Stimulated activated CD4-positive, alpha-beta T cell treated with anti-CD3 and anti-CD28 coated beads, Interleukin-1b, Interleukin-23, amount 100 ng/mL, for 24 hours (primary cell): ENCODE measurements around the gene NFATC3.

Experiments used
- DNase-seq, 4 experiments: peaks; one replicate each; pipeline ENCODE4 v3.0.0-alpha.2; 2020; ENCODE audit warnings: low read depth in 4 of 4, low spot score in 1 of 4

The NFATC3 gene

GRCh38 chr16:68183046-68183445 lies 97.9 kb downstream of the NFATC3 start:
- no peak for DNase-seq

- DNase-seq, result no peak
Measured at GRCh38 chr16:68186877-68187276, 101.7 kb downstream of the NFATC3 start.

DNA sequence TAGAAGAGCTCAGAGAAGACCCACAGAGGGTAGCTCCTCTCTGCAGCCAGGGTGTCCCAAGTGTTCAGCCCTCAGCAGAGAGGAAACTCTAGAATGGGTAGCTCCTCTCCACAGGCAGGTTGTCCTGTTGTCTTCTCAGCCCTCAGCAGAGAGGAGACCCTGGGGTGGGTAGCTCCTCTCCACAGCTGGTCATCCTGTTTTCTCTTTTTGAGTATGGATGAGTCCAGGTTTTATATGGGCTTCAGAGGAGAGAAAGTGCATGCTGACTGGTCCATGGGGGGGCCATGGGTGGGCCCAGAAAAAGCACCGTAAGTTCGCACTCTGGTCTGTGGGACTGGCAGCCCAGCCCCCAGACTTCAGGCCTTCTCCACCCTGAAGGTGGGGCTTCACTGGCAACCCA lies 102.3 kb downstream of the NFATC3 start:
- no peak for DNase-seq

DNA sequence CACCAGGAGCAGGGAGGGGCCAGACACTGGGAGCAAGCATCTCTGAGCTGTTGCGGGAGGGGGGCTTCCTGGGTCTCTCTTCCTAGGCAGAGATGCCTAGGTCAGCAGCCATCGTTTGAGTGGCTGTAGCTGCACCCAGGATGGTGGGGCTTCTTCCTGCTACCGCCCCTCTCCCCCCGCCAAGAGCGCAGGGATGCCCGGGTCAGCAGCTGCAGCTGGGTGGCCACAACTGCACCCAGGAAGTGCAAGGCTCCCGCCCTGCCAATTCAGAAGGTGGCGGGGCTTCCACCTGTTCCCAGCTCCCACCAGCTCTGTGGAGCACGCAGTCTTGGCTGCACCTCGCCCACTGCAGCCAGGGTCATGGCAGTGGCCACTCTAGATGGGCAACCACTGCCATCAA lies 103.0 kb downstream of the NFATC3 start:
- no peak for DNase-seq

DNA sequence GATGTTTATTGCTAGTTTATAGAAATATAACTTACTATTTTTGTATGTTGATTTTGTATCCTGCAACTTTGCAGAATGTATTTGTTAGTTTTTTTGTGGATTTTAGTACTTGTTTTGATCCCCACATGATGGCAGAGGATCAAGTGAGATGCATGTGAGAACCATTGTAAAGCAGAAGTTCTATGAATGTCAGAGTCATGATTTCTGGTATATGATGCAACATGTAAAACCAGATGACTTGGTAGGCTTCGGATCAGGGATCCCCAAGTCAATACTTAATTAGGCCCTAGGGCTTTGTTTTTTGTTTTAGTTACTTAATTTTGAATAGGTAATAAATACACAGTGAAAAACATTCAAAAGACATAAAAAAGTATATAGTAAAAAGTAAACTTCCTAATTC lies 104.9 kb downstream of the NFATC3 start:
- DNase-seq, result no peak

DNA sequence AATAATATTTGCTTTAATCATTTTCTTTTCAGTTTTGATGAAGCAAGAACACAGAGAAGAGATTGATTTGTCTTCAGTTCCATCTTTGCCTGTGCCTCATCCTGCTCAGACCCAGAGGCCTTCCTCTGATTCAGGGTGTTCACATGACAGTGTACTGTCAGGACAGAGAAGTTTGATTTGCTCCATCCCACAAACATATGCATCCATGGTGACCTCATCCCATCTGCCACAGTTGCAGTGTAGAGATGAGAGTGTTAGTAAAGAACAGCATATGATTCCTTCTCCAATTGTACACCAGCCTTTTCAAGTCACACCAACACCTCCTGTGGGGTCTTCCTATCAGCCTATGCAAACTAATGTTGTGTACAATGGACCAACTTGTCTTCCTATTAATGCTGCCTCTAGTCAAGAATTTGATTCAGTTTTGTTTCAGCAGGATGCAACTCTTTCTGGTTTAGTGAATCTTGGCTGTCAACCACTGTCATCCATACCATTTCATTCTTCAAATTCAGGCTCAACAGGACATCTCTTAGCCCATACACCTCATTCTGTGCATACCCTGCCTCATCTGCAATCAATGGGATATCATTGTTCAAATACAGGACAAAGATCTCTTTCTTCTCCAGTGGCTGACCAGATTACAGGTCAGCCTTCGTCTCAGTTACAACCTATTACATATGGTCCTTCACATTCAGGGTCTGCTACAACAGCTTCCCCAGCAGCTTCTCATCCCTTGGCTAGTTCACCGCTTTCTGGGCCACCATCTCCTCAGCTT lies 105.8 kb downstream of the NFATC3 start:
- DNase-seq, result no peak

DNA sequence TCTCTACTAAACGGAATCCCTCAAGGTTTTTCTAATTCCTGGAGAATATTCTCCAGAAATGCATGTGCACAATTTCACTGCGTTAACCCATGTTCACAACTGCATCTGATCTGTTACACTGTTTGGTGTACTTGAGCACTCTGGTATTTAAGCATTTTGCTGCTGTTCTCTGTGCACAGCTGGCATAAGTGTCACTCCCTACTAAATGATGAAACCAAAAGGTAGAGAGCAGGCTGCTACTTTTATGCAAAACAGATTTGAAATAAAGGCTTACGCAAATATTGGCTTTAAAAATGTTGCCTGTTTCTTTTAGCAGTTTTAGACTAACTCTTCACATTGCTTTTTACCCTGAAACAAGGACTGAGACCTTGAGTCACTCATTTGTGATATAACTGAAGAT lies 109.1 kb downstream of the NFATC3 start:
- no peak for DNase-seq

DNA sequence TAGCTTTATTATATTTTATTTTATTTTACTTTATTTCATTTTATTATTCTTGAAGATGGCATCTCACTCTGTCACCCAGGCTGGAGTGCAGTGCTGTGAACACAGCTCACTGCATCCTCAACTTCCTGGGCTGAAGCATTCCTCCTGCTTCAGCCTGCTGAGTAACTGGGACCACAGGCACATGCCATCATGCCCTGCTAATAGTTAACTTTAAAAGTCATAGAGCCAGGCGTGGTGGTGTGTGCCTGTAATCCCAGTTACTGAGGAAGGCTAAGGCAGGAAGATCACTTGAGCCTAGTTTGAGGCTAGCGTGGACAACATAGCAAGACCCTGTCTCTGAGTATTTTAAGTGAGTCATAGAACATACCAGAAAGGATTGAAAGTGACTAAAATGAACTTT lies 112.1 kb downstream of the NFATC3 start:
- no peak for DNase-seq

DNA sequence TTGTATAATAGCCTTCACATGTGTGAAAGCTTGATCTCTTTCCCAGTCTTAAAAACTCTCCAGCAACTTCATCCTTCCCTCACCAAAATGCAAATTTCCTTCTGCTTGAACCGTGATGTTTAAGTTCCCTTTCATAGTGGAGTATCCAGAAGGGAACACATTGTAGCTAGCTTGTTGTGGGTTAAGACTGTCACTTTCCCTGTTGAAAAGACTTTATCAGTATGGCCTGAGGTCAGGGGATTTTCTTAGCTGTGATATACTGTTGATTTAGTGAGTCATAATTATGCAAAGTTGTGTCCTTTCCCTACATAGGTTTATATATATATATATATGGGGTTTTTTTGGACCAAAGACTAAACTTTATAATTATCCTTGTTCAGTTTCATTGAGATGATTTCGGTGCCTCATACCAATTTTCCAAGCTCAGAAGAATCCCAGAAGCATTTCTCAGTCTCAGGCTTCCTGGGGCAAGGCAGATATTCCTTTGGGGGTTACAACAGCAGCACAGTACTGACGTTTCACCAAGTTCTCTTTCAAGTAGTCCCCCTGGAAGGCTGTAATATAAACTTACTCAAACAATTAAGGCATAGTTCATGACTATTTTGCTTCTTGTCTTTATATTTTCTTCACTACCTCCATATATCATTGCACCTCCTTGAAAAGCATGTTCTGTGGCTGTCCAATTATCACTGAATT lies 115.1 kb downstream of the NFATC3 start:
- no peak for DNase-seq

DNA sequence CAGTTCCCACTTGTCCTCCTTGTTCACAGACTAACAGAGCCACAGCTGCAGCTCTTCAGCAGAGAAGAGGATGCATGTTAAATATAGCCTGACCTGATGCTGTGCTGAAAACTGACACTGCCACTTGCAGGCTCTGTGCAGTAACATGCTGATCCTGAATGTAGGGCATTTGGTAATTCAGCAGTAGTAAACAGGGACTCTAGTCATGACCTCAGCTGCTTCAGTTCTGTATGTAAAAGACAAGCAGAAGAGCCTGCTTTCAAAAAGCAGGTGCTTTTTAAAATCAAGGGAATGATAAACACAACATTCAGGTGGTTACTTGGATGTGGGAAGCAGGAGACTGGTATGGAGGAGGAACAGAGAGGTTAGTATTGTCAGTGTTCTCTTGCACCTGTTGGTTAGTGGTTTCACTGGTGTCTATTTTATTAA lies 116.9 kb downstream of the NFATC3 start:
- DNase-seq, result no peak

DNA sequence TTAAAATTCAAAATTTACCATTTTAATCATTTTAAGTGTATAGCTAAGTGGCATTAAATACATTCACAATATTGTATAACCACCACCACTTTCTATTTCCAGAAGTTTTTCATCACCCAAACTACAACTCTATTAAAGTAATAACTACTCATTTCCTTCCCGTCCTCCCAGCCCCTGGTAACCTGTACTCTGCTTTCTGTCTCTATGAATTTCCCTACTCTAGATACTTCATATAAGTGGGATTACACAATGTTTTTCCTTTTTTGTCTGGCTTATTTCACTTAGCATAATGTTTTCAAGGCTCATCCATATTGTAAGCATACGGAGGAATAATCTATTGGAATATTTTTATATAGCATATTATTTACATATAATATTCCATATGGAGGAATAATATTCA lies 121.1 kb downstream of the NFATC3 start:
- no peak for DNase-seq

- no peak for DNase-seq
Measured at GRCh38 chr16:68214726-68215125, 129.6 kb downstream of the NFATC3 start.

DNA sequence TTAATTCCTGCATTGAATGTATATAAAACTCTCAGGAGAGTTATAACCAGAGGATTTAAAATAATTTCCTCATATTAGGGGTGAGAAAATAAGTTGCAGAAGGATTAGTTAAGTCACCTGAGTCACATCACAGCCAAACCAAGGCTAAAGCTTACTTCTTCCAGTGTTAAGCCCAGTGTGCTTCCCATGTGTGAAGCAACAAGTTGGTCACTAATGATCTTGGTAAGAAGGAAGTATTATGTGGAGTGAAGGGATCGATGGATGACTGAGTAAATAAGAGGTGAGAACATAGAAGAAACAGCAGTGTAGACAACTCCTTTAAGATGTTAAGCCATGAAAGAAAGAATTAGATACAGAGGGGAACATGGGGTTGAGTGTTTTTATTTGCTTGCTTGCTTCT lies 130.1 kb downstream of the NFATC3 start:
- DNase-seq, result no peak

DNA sequence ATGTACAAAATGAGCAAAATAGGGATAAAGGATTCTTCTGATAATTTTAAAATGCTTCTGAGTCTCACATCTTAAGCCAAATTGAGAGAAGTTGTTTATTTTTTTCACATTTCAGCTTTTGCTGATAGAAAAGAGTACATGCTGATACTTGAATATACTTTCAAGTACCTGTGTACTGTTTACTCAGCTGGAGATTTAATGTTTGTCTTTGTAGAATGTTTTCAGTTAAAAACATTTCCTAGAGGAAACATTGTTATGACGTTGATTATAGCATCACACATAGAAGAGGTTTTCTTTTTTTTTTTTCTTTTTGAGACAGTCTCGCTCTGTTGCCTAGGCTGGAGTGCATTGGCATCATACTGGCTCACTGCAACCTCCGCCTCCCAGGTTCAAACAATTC lies 131.1 kb downstream of the NFATC3 start:
- DNase-seq, result no peak

GRCh38 chr16:68217506-68217905 lies 132.3 kb downstream of the NFATC3 start:
- DNase-seq, result no peak

- no peak for DNase-seq
Measured at GRCh38 chr16:68219725-68220351, 134.7 kb downstream of the NFATC3 start.

- DNase-seq, result no peak
Measured at GRCh38 chr16:68223072-68223471, 137.9 kb downstream of the NFATC3 start.

GRCh38 chr16:68226116-68226515 lies 140.9 kb downstream of the NFATC3 start:
- DNase-seq, result no peak

DNA sequence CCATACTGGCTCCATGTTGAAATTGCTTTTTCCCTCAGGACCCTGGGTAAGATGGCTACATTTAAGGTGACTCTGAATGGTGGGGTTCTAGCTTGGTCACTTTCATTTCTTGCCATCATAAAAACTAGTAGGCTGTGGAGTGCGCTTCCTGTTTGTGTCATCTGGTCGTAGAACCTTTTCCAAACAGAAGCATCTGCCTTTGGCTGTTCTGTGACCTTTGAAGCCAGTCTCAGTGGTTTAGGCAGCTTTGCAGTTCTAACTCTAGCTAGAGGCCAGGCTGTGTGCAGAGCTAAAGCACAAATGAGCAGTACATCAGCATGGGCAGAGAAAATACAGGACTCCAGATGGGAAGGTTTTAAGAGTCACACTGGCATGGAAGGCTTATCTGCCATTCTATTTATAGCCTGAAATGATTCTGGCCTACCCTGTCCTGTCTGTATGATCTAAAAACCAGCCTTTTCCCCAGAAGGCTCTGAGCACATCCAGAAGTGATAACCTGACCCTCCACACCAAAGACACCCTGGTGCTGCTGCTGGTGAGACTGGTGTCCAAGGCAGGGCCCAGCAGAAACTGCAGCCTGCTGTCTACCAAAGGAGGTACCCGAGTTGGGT lies 142.1 kb downstream of the NFATC3 start:
- no peak for DNase-seq

DNA sequence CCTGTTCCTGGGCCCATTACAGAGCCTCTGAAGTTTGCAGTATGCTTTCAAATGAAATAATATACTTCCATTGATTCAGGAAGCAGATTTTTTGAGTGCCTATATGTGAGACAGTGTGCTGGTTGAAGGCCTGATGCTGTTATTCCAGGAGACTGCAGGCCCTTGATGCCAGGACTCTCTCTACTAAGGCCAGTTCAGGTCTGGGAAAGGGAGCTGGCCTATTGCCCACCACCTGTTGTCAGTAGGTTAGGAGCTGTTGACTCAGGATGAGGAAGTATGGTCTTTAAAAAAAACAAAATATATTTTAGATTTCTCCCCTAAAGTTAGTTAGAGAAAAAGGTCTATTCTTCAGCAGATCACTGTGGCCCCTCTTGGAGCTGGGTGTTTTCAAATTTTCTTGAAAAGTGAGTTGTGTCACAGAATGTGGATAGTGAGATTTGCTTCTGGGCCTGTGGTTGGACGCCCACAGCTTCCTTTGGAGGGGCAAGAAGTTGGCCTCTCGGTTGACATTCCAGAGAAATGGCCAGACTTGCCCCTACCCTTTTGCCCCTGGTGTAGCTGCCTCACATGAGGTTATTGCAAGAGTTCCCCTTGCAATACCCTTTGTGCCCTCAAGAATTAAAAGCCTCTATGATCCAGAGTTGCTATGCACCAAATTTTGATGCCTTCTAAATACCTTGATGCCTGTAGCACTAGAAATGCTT lies 142.8 kb downstream of the NFATC3 start:
- no peak for DNase-seq

DNA sequence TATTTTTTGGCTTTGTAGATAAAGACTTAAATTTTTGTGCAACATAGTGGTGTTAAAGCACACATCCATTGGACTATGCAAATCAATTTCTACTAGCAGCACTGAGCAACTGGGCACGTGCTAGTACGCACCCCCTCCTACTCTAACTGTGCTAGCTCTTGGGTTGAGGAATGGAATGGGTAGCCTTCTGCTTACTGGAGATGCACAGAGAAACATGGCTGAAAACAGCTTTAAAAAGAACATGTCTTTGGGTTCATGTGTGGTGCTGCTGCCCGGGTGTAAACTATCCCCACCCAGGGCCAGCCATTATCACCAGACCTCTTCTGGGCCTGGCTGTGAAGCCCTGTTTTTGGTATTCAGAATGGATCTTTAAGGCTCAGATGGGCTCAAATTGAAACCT lies 143.5 kb downstream of the NFATC3 start:
- DNase-seq, result no peak
